Parathyroid adenoma (tissue), 2 donors: ENCODE results near the gene VSTM1.

Experiments
- H2AFZ ChIP-seq: fragments of 300-600 bp; sonication (generic); one replicate; pipeline ENCODE4 v1.7.0; 2017; ENCODE audit warnings: antibody characterized with exemption, mild to moderate bottlenecking
- H3K27ac ChIP-seq: fragments of 300-600 bp; sonication (generic); one replicate; pipeline ENCODE4 v1.7.0; 2017
- H3K27me3 ChIP-seq: fragments of 300-600 bp; sonication (generic); one replicate; pipeline ENCODE4 v1.7.0; 2017; ENCODE audit warnings: low read length; ENCODE audit not compliant: control insufficient read depth, insufficient read depth
- H3K36me3 ChIP-seq: fragments of 300-600 bp; sonication (generic); one replicate; pipeline ENCODE4 v1.7.0; 2017; ENCODE audit warnings: low read length; ENCODE audit not compliant: control insufficient read depth, insufficient read depth
- H3K4me1 ChIP-seq: fragments of 300-600 bp; sonication (generic); one replicate; pipeline ENCODE4 v1.7.0; 2017; ENCODE audit warnings: control low read depth
- H3K4me2 ChIP-seq: fragments of 300-600 bp; sonication (generic); one replicate; pipeline ENCODE4 v1.7.0; 2017; ENCODE audit warnings: low read length
- H3K4me3 ChIP-seq: fragments of 300-600 bp; sonication (generic); one replicate; pipeline ENCODE4 v1.7.0; 2017; ENCODE audit warnings: low read depth, low read length
- H3K79me2 ChIP-seq: fragments of 300-600 bp; sonication (generic); one replicate; pipeline ENCODE4 v1.7.0; 2017; ENCODE audit warnings: control low read depth
- H3K9ac ChIP-seq: fragments of 300-600 bp; sonication (generic); one replicate; pipeline ENCODE4 v1.7.0; 2017; ENCODE audit warnings: mild to moderate bottlenecking
- H3K9me3 ChIP-seq: fragments of 300-600 bp; sonication (generic); one replicate; pipeline ENCODE4 v1.7.0; 2017; ENCODE audit warnings: low read length; ENCODE audit not compliant: control insufficient read depth
- TF ChIP-seq, protein P1 (sequence below): fragments of 300-600 bp; sonication (generic); IDR thresholded peaks from one replicate; pipeline ENCODE4 v1.7.0; 2017; ENCODE audit warnings: antibody characterized with exemption, mild to moderate bottlenecking
- donor health status: primary hyperparathyroidism.

VSTM1 gene

DNA sequence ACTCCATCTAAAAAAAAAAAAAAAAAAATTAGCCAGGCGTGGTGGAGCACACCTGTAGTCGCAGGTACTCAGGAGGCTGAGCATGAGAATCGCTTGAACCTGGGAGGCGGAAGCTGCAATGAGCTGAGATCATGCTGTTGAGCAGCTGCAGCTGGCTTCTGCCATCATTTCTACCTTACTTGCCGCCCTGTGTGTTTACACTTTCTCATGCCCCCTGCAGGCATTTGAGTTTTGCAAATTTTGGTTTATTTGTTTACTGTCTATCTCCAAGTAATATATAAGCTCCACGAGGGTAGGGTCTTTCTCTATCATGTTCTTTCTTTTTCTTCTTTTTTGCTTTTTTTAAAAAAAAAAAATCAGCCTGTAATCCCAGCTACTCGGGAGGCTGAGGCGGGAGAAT is 54.3 kb downstream of the VSTM1 start:
- no peaks in the 10 kb centered on the region for H3K79me2 ChIP-seq
- H3K4me2 ChIP-seq: no peak overlapping the region
- H3K4me1 ChIP-seq: no peaks in the 10 kb centered on the region
- no peaks in the 10 kb centered on the region for H3K36me3 ChIP-seq
- H2AFZ ChIP-seq: no peak overlapping the region
- H3K27ac ChIP-seq: no peak overlapping the region
- no peaks in the 10 kb centered on the region for H3K9me3 ChIP-seq
- no peak overlapping the region for H3K4me3 ChIP-seq
- no peak overlapping the region for H3K9ac ChIP-seq
- TF ChIP-seq, protein P1, sequence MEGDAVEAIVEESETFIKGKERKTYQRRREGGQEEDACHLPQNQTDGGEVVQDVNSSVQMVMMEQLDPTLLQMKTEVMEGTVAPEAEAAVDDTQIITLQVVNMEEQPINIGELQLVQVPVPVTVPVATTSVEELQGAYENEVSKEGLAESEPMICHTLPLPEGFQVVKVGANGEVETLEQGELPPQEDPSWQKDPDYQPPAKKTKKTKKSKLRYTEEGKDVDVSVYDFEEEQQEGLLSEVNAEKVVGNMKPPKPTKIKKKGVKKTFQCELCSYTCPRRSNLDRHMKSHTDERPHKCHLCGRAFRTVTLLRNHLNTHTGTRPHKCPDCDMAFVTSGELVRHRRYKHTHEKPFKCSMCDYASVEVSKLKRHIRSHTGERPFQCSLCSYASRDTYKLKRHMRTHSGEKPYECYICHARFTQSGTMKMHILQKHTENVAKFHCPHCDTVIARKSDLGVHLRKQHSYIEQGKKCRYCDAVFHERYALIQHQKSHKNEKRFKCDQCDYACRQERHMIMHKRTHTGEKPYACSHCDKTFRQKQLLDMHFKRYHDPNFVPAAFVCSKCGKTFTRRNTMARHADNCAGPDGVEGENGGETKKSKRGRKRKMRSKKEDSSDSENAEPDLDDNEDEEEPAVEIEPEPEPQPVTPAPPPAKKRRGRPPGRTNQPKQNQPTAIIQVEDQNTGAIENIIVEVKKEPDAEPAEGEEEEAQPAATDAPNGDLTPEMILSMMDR: no peak
- H3K27me3 ChIP-seq: no peaks in the 10 kb centered on the region

GRCh38 chr19:54002495-54003315 is 61.0 kb downstream of the VSTM1 start:
- Histone ChIP-seq H2AFZ (no peak overlapping the region), H3K27me3 (no peaks in the 10 kb centered on the region), H3K9ac (no peak overlapping the region), H3K4me3 (no peak overlapping the region), H3K36me3 (no peaks in the 10 kb centered on the region), H3K9me3 (no peaks in the 10 kb centered on the region), H3K27ac (no peak overlapping the region), H3K79me2 (no peaks in the 10 kb centered on the region), H3K4me1 (no peaks in the 10 kb centered on the region), H3K4me2 (no peak overlapping the region)
- TF ChIP-seq, protein P1: no peak

DNA sequence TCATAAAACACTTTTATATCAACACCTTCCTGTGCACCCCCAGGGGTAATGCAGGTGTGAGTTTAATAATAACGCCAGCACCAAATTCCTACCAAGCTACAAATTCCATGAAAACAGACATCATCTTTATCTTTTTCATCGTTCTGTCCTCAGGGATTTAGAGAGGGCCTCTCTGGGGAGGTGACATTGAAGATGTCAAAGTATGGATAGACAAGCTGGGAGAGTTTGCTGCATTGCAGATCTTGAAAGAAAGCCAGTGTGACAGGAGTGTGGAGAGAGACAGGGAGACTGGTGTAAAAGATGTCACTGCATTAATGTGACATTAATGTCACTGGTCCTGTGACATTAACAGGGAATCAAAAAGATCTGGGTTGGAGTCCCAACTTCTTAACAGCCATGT is 62.2 kb downstream of the VSTM1 start:
- TF ChIP-seq, protein P1: no peak
- Histone ChIP-seq H3K79me2 (no peaks in the 10 kb centered on the region), H3K9me3 (no peaks in the 10 kb centered on the region), H3K36me3 (no peaks in the 10 kb centered on the region), H3K4me2 (no peak overlapping the region), H3K27me3 (no peaks in the 10 kb centered on the region), H3K4me1 (no peaks in the 10 kb centered on the region), H3K9ac (no peak overlapping the region), H3K4me3 (no peak overlapping the region), H2AFZ (no peak overlapping the region), H3K27ac (no peak overlapping the region)

- Histone ChIP-seq H3K79me2 (no peaks in the 10 kb centered on the region), H3K4me3 (no peak overlapping the region), H3K4me1 (no peaks in the 10 kb centered on the region), H3K9me3 (no peaks in the 10 kb centered on the region), H3K4me2 (no peak overlapping the region), H3K27ac (no peak overlapping the region), H3K27me3 (no peaks in the 10 kb centered on the region), H3K36me3 (no peaks in the 10 kb centered on the region), H3K9ac (no peak overlapping the region), H2AFZ (no peak overlapping the region)
- TF ChIP-seq, protein P1: no peak
These were observed 64.0 kb downstream of the VSTM1 start for GRCh38 chr19:53999694-54000093.

GRCh38 chr19:53998223-53998622 is 65.5 kb downstream of the VSTM1 start:
- no peak overlapping the region for H2AFZ ChIP-seq
- no peaks in the 10 kb centered on the region for H3K4me1 ChIP-seq
- H3K36me3 ChIP-seq: no peaks in the 10 kb centered on the region
- H3K4me2 ChIP-seq: no peak overlapping the region
- no peak overlapping the region for H3K9ac ChIP-seq
- no peak overlapping the region for H3K4me3 ChIP-seq
- no peaks in the 10 kb centered on the region for H3K79me2 ChIP-seq
- no peaks in the 10 kb centered on the region for H3K9me3 ChIP-seq
- no peak overlapping the region for H3K27ac ChIP-seq
- no peaks in the 10 kb centered on the region for H3K27me3 ChIP-seq
- TF ChIP-seq, protein P1: no peak
